LNCaP clone FGC (cell line): ENCODE results near the gene COQ10B.
A peak's percentile ranks its signal among the peaks of the same experiment; 100 is the strongest.

Experiments
- DNase-seq: peaks from one replicate; pipeline ENCODE4 v3.0.0-alpha.2; 2011; ENCODE audit warnings: low read depth
- H3K4me3 ChIP-seq: 2 replicates; pipeline ENCODE4 v1.5.1; 2011; ENCODE audit warnings: mild to moderate bottlenecking, low read depth, low read length, control low read depth
- CTCF ChIP-seq: IDR thresholded peaks from 2 replicates; pipeline ENCODE4 v1.5.1; 2012; ENCODE audit warnings: mild to moderate bottlenecking; ENCODE audit not compliant: control insufficient read depth, insufficient read depth; ENCODE audit errors: extremely low read depth

COQ10B gene

GRCh38 chr2:197453123-197453913 lies at the start of gene COQ10B:
Gene COQ10B (plus strand): TSS chr2:197453552. CDS start chr2:197453561, 9 bp downstream.
- 0 out of 2 replicates have a peak, but pooled peaks have one; percentile 11 for TF ChIP-seq CTCF
- peak within 1 kb of the TSS; percentile 97 for H3K4me3 ChIP-seq
- peak; percentile 98 for DNase-seq

- no peak for TF ChIP-seq CTCF
- no peak for DNase-seq
- H3K4me3 ChIP-seq: no peak overlapping the region
These were observed 47.8 kb upstream of the COQ10B start for GRCh38 chr2:197405582-197405981.

GRCh38 chr2:197414039-197414438 lies 39.3 kb upstream of the COQ10B start:
- TF ChIP-seq CTCF: no peak
- DNase-seq: no peak
- no peak overlapping the region for H3K4me3 ChIP-seq

- no peak for DNase-seq
These were observed 38.8 kb upstream of the COQ10B start for GRCh38 chr2:197414515-197414914.

GRCh38 chr2:197416268-197416667 lies 37.1 kb upstream of the COQ10B start:
- no peak for DNase-seq
- H3K4me3 ChIP-seq: no peak overlapping the region
- no peak for TF ChIP-seq CTCF

More at GRCh38 chr2:197414515-197414914, 38.8 kb upstream of the COQ10B start:
- TF ChIP-seq CTCF: no peak
- no peak overlapping the region for H3K4me3 ChIP-seq

- no peak for DNase-seq
- TF ChIP-seq CTCF: no peak
These were observed 33.9 kb upstream of the COQ10B start for GRCh38 chr2:197419438-197419837.

GRCh38 chr2:197423307-197423706 lies 30.0 kb upstream of the COQ10B start:
- DNase-seq: peak; percentile 59
- no peak for TF ChIP-seq CTCF
- H3K4me3 ChIP-seq: no peak overlapping the region

More at GRCh38 chr2:197419438-197419837, 33.9 kb upstream of the COQ10B start:
- H3K4me3 ChIP-seq: no peak overlapping the region
